H9 (cell line): ENCODE measurements around the gene TNRC6A. TPM values are rescaled to one million over a fixed set of nuclear protein-coding genes. Genes with fewer than 3 reads are reported as not detected.

Experiments used
- DNase-seq: peaks from one replicate; pipeline ENCODE4 v3.0.0-alpha.2; 2017
- H2AFZ ChIP-seq: one replicate; pipeline ENCODE4 v1.6.1; 2013; ENCODE audit warnings: mild to moderate bottlenecking, low read length, control low read depth, moderate library complexity
- H2AK5ac ChIP-seq: 2 replicates; pipeline ENCODE4 v1.6.1; 2013; ENCODE audit warnings: low read length, control low read depth, mixed read lengths; ENCODE audit not compliant: insufficient read length
- H2BK120ac ChIP-seq: one replicate; pipeline ENCODE4 v1.6.1; 2013; ENCODE audit warnings: low read depth, mild to moderate bottlenecking, low read length, control low read depth, inconsistent platforms; ENCODE audit not compliant: poor library complexity, severe bottlenecking
- H2BK12ac ChIP-seq: 2 replicates; pipeline ENCODE4 v1.6.1; 2013; ENCODE audit warnings: low read length, control low read depth, mixed read lengths, low read depth; ENCODE audit not compliant: insufficient read length
- H2BK15ac ChIP-seq: 2 replicates; pipeline ENCODE4 v1.6.1; 2013; ENCODE audit warnings: low read depth, low read length, control low read depth
- H2BK20ac ChIP-seq: one replicate; pipeline ENCODE4 v1.6.1; 2013; ENCODE audit warnings: low read depth, mild to moderate bottlenecking, low read length, control low read depth, inconsistent platforms; ENCODE audit not compliant: poor library complexity, severe bottlenecking
- H2BK5ac ChIP-seq: 2 replicates; pipeline ENCODE4 v1.6.1; 2013; ENCODE audit warnings: low read length, control low read depth, mixed read lengths; ENCODE audit not compliant: insufficient read length
- H3K14ac ChIP-seq: 2 replicates; pipeline ENCODE4 v1.6.1; 2013; ENCODE audit warnings: low read length, control low read depth; ENCODE audit not compliant: insufficient read depth
- H3K18ac ChIP-seq: 2 replicates; pipeline ENCODE4 v1.6.1; 2013; ENCODE audit warnings: low read depth, mild to moderate bottlenecking, mixed read lengths, low read length, control low read depth; ENCODE audit not compliant: insufficient read length
- H3K23ac ChIP-seq: 2 replicates; pipeline ENCODE4 v1.6.1; 2013; ENCODE audit warnings: low read length, control low read depth, mixed read lengths, low read depth; ENCODE audit not compliant: insufficient read length
- H3K23me2 ChIP-seq: 2 replicates; pipeline ENCODE4 v1.6.1; 2013; ENCODE audit warnings: low read depth, mild to moderate bottlenecking, mixed read lengths, low read length, control low read depth; ENCODE audit not compliant: insufficient read length, poor library complexity, severe bottlenecking
- H3K27ac ChIP-seq: 2 replicates; pipeline ENCODE4 v1.5.1; 2013; ENCODE audit warnings: low read length, control low read depth, mixed read lengths, low read depth; ENCODE audit not compliant: insufficient read length
- H3K27me3 ChIP-seq: 2 replicates; pipeline ENCODE4 v1.6.1; 2013; ENCODE audit warnings: low read length, control low read depth, inconsistent platforms; ENCODE audit not compliant: insufficient read depth
- H3K4ac ChIP-seq: 2 replicates; pipeline ENCODE4 v1.6.1; 2013; ENCODE audit warnings: low read depth, mild to moderate bottlenecking, control low read depth, inconsistent platforms, low read length, moderate library complexity
- H3K4me1 ChIP-seq: 2 replicates; pipeline ENCODE4 v1.6.1; 2013; ENCODE audit warnings: low read length, control low read depth, inconsistent platforms; ENCODE audit not compliant: insufficient read depth
- H3K4me2 ChIP-seq: 2 replicates; pipeline ENCODE4 v1.6.1; 2013; ENCODE audit warnings: low read length, control low read depth, mixed read lengths; ENCODE audit not compliant: insufficient read length, insufficient read depth
- H3K56ac ChIP-seq: 2 replicates; pipeline ENCODE4 v1.6.1; 2013; ENCODE audit warnings: low read depth, mild to moderate bottlenecking, mixed read lengths, low read length, control low read depth; ENCODE audit not compliant: insufficient read length
- H3K79me1 ChIP-seq: 2 replicates; pipeline ENCODE4 v1.6.1; 2013; ENCODE audit warnings: low read depth, mild to moderate bottlenecking, moderate library complexity, low read length, control low read depth, inconsistent platforms; ENCODE audit not compliant: insufficient read depth, poor library complexity, severe bottlenecking
- H3K79me2 ChIP-seq: 2 replicates; pipeline ENCODE4 v1.6.1; 2013; ENCODE audit warnings: low read length, control low read depth, inconsistent platforms; ENCODE audit not compliant: insufficient read depth
- H3K9ac ChIP-seq: 2 replicates; pipeline ENCODE4 v1.6.1; 2013; ENCODE audit warnings: low read length, control low read depth, mixed read lengths; ENCODE audit not compliant: insufficient read length; ENCODE audit errors: extremely low read depth
- H3K9me3 ChIP-seq: one replicate; pipeline ENCODE4 v1.6.1; 2013; ENCODE audit warnings: low read depth, low read length, inconsistent platforms; ENCODE audit not compliant: control insufficient read depth
- H3T11ph ChIP-seq: one replicate; pipeline ENCODE4 v1.6.1; 2013; ENCODE audit warnings: mild to moderate bottlenecking, low read length, control low read depth, inconsistent platforms
- H4K20me1 ChIP-seq: one replicate; pipeline ENCODE4 v1.6.1; 2013; ENCODE audit not compliant: control insufficient read depth, insufficient read length, insufficient read depth
- H4K5ac ChIP-seq: 2 replicates; pipeline ENCODE4 v1.6.1; 2013; ENCODE audit warnings: low read depth, mild to moderate bottlenecking, mixed read lengths, low read length, control low read depth; ENCODE audit not compliant: insufficient read length
- H4K8ac ChIP-seq: replicated peaks from 2 replicates; pipeline ENCODE4 v1.6.1; 2013; ENCODE audit warnings: low read length, control low read depth, mixed read lengths, low read depth; ENCODE audit not compliant: insufficient read length
- H4K91ac ChIP-seq: 2 replicates; pipeline ENCODE4 v1.6.1; 2013; ENCODE audit warnings: low read depth, mild to moderate bottlenecking, moderate library complexity, mixed read lengths, low read length, control low read depth; ENCODE audit not compliant: insufficient read length
- H3K27ac Mint-ChIP-seq, 3 experiments: 2 replicates in 2 of 3; 3 replicates in 1 of 3; pipeline ENCODE4 v1.8.0; 2020 to 2021; ENCODE audit warnings: mixed read lengths in 3 of 3, mild to moderate bottlenecking in 1 of 3, moderate library complexity in 1 of 3
- H3K27me3 Mint-ChIP-seq: 2 replicates; pipeline ENCODE4 v1.8.0; 2021; ENCODE audit warnings: low read depth, mild to moderate bottlenecking, moderate library complexity, mixed read lengths
- H3K36me3 Mint-ChIP-seq, 3 experiments: 2 replicates in 2 of 3; 3 replicates in 1 of 3; pipeline ENCODE4 v1.8.0; 2020 to 2021; ENCODE audit warnings: low read depth in 3 of 3, mixed read lengths in 3 of 3; ENCODE audit not compliant: insufficient read depth in 1 of 3
- H3K4me1 Mint-ChIP-seq, 2 experiments: 2 replicates each; pipeline ENCODE4 v1.8.0; 2020; ENCODE audit warnings: mixed read lengths in 2 of 2
- H3K4me3 Mint-ChIP-seq, 2 experiments: 2 replicates in 1 of 2; 3 replicates in 1 of 2; pipeline ENCODE4 v1.8.0; 2020 to 2021; ENCODE audit warnings: mild to moderate bottlenecking in 2 of 2, mixed read lengths in 2 of 2, moderate library complexity in 1 of 2
- H3K9me3 Mint-ChIP-seq, 2 experiments: 2 replicates in 1 of 2; 3 replicates in 1 of 2; pipeline ENCODE4 v1.8.0; 2020; ENCODE audit warnings: mild to moderate bottlenecking in 2 of 2, mixed read lengths in 2 of 2, moderate library complexity in 1 of 2
- CTCF ChIP-seq: fragments of 200-600 bp; sonication (generic); conservative IDR thresholded peaks from 3 replicates; pipeline ENCODE4 v1.8.0; 2021; ENCODE audit warnings: antibody characterized with exemption, mild to moderate bottlenecking
- WGBS: extraction: QIAGEN DNeasy Blood & Tissue Kit; methylation state at CpG from one replicate; pipeline ENCODE4 v1.1.7; 2013; ENCODE audit warnings: missing lambda C conversion rate, low lambda C conversion rate, mixed read lengths; ENCODE audit not compliant: insufficient read length; ENCODE audit errors: extremely low coverage; 5-methylcytosine and 5-hydroxymethylcytosine counted together
- total RNA-seq: library from RNA; stranded (reverse); gene quantifications from 2 replicates; pipeline ENCODE4 v1.2.1, GENCODE V29; 2021

Gene TNRC6A
- total RNA-seq, 1 experiment from 2014 or later: 114 TPM

- no peak overlapping the region for H2BK120ac ChIP-seq
- no peak overlapping the region for H3K27ac ChIP-seq
- no peaks in the 10 kb centered on the region for H3K79me2 ChIP-seq
- H4K8ac ChIP-seq: no peak overlapping the region
- H2AK5ac ChIP-seq: no peak overlapping the region
- H2BK12ac ChIP-seq: no peak overlapping the region
- H3K9ac ChIP-seq: no peak overlapping the region
- H4K91ac ChIP-seq: no peak overlapping the region
- peaks cover 3% of the 10 kb centered on the region for H3K79me1 ChIP-seq
- H3K18ac ChIP-seq: no peak overlapping the region
- H3T11ph ChIP-seq: no peak overlapping the region
- H3K27me3 Mint-ChIP-seq: no peaks in the 10 kb centered on the region
- H3K9me3 ChIP-seq: no peaks in the 10 kb centered on the region
- H3K14ac ChIP-seq: no peak overlapping the region
- H3K23me2 ChIP-seq: no peaks in the 10 kb centered on the region
- H3K36me3 Mint-ChIP-seq: peaks cover 62 to 98% (median 89%) of the 10 kb centered on the region in 3 experiments; a peak in 6 of 7 replicates
- no peak overlapping the region for H3K4me3 Mint-ChIP-seq
- H4K5ac ChIP-seq: no peak overlapping the region
- no peak overlapping the region for H2BK20ac ChIP-seq
- peak overlapping the region in 2 of 3 experiments; percentile 2 to 44; a peak in 1 of 7 replicates for H3K27ac Mint-ChIP-seq
- WGBS: no CpG with 5 or more reads among the region's 3 CpGs
- no peaks in the 10 kb centered on the region for H4K20me1 ChIP-seq
- H2BK5ac ChIP-seq: no peak overlapping the region
- no peaks in the 10 kb centered on the region for H3K9me3 Mint-ChIP-seq
- H3K56ac ChIP-seq: no peak overlapping the region
- H3K4me1 ChIP-seq: no peaks in the 10 kb centered on the region
- TF ChIP-seq CTCF: no peak
- no peak overlapping the region for H3K23ac ChIP-seq
- H3K27me3 ChIP-seq: no peaks in the 10 kb centered on the region
- H3K4me2 ChIP-seq: no peak overlapping the region
- no peak for DNase-seq
- no peak overlapping the region for H2AFZ ChIP-seq
- no peak overlapping the region for H3K4ac ChIP-seq
- no peak overlapping the region for H2BK15ac ChIP-seq
- peaks cover 16 to 20% of the 10 kb centered on the region in 2 experiments for H3K4me1 Mint-ChIP-seq
These were observed 72.4 kb downstream of the TNRC6A start for GRCh38 chr16:24801761-24802302.
